ENCODE data around the gene CD6.

DNA sequence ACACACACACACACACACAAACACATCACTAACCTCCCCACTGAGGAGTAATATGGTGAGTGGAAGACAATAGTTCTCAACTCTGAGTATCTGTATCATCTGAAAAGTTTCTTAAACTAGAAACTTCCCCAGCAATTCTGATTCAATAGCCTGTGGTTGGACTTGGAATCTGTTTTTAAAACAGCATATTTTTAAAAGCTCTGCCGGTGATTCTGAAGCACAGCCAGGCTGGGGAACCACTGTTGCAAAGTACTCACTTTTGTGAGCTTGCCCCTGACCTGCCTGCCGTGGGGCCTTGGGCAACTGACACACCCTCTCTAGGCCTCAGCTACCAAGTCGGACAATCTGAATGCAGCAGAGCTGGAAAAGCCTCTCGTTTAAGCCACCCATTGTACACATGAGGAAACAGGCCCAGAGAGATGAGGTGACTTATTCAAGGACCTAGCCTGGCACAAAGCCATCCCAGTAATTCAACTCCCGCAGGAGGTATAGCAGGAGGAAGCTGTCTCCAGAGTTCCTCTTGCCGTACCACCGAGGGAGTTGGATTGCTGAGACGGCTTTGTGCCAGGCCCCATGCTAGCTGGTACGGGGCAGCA, 28.4 kb upstream of the CD6 start:
- TF ChIP-seq, protein P1, sequence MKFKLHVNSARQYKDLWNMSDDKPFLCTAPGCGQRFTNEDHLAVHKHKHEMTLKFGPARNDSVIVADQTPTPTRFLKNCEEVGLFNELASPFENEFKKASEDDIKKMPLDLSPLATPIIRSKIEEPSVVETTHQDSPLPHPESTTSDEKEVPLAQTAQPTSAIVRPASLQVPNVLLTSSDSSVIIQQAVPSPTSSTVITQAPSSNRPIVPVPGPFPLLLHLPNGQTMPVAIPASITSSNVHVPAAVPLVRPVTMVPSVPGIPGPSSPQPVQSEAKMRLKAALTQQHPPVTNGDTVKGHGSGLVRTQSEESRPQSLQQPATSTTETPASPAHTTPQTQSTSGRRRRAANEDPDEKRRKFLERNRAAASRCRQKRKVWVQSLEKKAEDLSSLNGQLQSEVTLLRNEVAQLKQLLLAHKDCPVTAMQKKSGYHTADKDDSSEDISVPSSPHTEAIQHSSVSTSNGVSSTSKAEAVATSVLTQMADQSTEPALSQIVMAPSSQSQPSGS (IDR thresholded peaks at IDR 0.05; ENCODE audit: low read length), result no peak
- TF ChIP-seq, protein P2, sequence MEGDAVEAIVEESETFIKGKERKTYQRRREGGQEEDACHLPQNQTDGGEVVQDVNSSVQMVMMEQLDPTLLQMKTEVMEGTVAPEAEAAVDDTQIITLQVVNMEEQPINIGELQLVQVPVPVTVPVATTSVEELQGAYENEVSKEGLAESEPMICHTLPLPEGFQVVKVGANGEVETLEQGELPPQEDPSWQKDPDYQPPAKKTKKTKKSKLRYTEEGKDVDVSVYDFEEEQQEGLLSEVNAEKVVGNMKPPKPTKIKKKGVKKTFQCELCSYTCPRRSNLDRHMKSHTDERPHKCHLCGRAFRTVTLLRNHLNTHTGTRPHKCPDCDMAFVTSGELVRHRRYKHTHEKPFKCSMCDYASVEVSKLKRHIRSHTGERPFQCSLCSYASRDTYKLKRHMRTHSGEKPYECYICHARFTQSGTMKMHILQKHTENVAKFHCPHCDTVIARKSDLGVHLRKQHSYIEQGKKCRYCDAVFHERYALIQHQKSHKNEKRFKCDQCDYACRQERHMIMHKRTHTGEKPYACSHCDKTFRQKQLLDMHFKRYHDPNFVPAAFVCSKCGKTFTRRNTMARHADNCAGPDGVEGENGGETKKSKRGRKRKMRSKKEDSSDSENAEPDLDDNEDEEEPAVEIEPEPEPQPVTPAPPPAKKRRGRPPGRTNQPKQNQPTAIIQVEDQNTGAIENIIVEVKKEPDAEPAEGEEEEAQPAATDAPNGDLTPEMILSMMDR (IDR thresholded peaks at IDR 0.05 in 2 of 3, conservative IDR thresholded peaks at IDR 0.05 in 1 of 3; ENCODE audit: control insufficient read depth in 2 of 3, extremely low read depth in 1 of 3, insufficient read depth in 1 of 3, low read depth in 3 of 3, low read length in 3 of 3), result no peak
- TF ChIP-seq ETV6 (conservative IDR thresholded peaks at IDR 0.05 in 1 of 2, IDR thresholded peaks at IDR 0.05 in 1 of 2; ENCODE audit: borderline replicate concordance in 1 of 2, low read depth in 1 of 2) (no peak), JUND (IDR thresholded peaks at IDR 0.05; ENCODE audit: low read depth, low read length) (no peak)
- TF ChIP-seq, protein P3, sequence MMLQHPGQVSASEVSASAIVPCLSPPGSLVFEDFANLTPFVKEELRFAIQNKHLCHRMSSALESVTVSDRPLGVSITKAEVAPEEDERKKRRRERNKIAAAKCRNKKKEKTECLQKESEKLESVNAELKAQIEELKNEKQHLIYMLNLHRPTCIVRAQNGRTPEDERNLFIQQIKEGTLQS (IDR thresholded peaks at IDR 0.05; ENCODE audit: borderline replicate concordance, extremely low read depth, low read depth, low read length), result no peak
